Left lobe of liver (tissue), 2 donors: Measurements from ENCODE around the gene SLTM. TPM values are rescaled to one million over a fixed set of nuclear protein-coding genes. Genes with fewer than 3 reads are reported as not detected.
"Not testable (repeated sequence)": the region's sequence is repeated elsewhere in the genome, so short reads cannot be mapped to it uniquely, and the experiment has no call there.

Experiments used
- ATAC-seq: fragments of 200-7000 bp; cut with Tn5 transposase; one replicate; pipeline ENCODE4 v1.9.1; 2020; ENCODE audit warnings: mild to moderate bottlenecking, moderate library complexity
- DNase-seq: peaks from one replicate; pipeline ENCODE4 v3.0.0-alpha.2; 2020; ENCODE audit warnings: low spot score
- total RNA-seq: library from RNA; stranded (reverse); gene quantifications from one replicate; pipeline ENCODE4 v1.2.1, GENCODE V29; 2021
- donor health status: DM: no; HTN: no; CAD: no; lungs with moderate emphysema.
- donor health status: DM: no; HTN: yes; CAD: no.

The SLTM gene
- total RNA-seq, result 38.7 TPM

DNA sequence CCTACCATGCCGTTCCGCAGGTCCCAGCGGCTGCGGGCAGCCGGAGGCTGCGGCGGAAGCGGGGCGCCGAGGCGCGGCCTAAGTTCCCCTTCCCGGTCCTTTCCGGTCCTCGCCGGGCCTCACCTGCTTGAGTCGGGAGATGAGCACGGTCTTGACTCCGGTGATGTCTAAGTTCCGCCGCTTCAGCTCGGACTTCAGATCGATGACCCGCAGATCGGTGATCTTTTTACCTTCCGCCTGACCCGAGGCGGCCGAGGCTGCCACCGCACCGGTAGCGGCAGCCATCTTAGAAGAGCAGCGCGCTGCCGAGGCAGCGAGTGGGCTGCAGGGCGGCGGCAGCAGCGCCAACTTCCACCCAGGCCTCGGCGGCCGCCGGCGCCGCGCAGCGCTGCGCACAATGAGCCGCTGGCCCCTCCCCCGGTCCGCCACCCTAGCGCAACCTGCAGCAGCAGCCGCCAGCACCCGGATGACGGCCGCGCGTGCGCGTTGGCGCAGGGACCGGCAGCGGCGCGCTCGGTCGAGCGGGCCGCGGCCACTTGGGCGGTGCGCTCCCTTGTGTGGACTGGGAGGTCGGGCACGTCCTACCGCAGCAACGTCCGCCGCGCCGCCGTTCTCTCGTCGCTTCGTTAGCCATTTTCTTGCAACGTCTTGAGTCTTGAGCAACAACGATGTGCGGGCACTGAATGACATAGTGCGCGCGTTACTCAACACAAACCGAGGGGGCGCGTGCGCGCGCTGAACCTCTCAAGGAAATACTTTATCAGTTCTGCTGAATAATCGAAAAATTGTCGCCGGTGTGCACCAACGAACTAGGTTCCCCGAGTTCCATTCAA is at the start of gene SLTM:
TSS of gene SLTM (minus strand) at position 399 of the 833 bp plus-strand sequence. CDS start at position 285, 114 bp downstream.
- DNase-seq (peak; percentile 94), ATAC-seq (peak; percentile 94)

- no peak for DNase-seq
- ATAC-seq, result no peak
These were observed 49.8 kb upstream of the SLTM start for GRCh38 chr15:58983261-58983660.

DNA sequence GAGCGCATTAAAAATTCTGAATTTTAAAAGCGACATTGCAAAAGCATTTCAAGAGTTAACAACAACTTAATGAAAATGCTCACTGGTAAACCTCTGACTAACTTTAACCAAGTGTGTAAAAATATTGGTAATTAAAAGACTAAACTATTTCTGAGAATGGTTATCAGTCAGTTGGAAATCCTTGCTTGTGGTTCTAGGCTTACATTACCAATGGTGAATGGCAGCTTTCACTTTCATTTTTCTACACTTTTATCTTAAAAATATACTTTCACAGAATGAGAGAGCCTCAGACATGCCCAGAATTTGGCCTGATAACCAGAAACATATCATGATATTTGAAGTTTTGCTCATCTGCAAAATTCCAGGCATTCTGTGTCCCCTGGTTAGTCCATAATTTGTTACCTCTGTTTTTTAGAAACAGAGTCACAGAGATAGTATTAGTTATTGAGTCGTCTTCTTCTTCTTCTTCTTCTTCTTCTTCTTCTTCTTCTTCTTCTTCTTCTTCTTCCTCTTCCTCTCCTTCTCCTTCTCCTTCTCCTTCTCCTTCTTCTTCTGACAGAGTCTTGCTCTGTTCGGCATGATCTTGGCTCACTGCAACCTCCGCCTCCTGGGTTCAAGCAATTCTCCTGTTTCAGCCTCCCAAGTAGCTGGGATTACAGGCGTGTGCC is 48.5 kb upstream of the SLTM start:
- DNase-seq, result no peak
- peak; percentile 43 for ATAC-seq

DNA sequence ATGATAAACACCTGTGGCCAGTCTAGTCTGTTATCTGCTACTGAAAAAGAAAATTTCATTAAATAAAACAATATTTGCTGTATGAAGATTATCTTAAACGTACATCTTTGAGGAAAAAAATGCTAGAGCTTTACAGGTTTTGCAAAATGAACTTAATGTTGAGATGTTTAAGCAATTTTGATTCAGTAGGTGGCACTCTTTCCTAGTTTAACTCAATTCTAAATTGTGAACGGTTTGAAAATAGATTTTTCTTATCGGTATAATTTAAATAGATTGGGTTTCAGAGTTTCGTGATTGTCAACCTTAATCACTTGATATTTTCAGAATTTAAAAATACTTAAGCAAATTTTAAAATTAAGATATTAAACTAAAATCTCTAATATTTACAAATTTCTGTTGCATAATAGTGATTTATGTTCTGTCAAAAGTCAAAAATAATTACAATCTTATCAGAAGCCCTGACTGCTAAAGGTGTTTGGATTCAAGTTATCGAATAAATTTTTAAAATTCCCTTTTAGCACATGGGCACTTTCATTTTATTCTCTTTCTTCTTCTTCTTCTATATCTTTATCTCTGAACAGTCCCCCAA is 47.0 kb upstream of the SLTM start:
- ATAC-seq (peak; percentile 67), DNase-seq (no peak)

DNA sequence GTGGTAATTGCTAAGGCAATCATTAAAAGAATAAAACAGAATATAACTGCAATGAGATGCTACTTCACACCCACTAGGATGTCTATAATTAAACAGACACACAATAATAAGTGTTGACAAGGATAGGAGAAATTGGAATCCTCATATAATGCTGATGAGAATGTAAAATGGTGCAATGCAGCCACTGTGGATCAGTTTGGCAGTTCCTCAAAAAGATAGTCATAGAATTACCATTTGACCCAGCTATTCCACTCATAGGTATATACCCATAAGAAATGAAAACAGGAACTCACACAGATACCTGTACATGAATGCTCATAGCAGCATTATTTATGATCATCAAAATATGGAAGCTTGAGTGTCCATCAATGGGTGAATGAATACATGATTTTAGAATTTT is 44.4 kb upstream of the SLTM start:
- no peak for DNase-seq
- ATAC-seq, result no peak

DNA sequence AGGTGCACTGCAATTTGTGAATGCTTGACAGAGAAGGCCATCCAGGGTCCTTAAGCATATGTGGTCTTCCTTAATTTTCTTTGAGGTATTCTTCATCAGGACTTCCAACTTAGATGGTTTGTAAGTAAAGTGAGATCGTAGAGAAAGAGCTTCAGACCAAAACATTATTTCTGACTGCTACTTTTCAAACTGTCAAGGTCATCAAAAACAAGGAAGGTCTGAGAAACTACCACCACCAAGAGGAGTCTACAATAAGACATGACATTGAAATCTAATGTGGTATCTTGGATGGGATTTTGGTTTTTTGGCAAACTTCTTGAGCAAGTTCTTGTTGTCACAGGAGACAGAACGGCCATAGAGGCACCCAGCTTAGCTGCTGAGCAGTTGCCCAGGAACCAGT is 34.0 kb upstream of the SLTM start:
- ATAC-seq (no peak), DNase-seq (no peak)

DNA sequence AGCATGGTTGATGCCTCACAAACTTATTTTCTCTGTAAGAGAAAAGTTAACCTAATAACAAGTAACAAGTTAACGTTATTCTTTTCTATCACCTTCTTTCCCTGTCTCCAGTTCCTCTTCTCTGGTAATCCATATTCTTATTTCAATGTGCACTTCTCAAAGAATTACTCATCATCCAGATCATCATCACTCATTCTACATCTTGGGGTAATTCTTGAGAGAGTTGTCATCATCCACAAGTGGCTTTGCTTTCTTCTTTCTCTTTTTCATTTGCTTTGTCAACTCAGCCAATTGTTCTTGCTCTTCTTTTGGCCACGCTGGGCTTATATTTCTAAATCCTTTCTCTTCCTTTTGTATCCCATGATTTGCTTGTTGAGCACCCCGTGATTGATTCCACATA is 33.2 kb upstream of the SLTM start:
- ATAC-seq (no peak), DNase-seq (no peak)

DNA sequence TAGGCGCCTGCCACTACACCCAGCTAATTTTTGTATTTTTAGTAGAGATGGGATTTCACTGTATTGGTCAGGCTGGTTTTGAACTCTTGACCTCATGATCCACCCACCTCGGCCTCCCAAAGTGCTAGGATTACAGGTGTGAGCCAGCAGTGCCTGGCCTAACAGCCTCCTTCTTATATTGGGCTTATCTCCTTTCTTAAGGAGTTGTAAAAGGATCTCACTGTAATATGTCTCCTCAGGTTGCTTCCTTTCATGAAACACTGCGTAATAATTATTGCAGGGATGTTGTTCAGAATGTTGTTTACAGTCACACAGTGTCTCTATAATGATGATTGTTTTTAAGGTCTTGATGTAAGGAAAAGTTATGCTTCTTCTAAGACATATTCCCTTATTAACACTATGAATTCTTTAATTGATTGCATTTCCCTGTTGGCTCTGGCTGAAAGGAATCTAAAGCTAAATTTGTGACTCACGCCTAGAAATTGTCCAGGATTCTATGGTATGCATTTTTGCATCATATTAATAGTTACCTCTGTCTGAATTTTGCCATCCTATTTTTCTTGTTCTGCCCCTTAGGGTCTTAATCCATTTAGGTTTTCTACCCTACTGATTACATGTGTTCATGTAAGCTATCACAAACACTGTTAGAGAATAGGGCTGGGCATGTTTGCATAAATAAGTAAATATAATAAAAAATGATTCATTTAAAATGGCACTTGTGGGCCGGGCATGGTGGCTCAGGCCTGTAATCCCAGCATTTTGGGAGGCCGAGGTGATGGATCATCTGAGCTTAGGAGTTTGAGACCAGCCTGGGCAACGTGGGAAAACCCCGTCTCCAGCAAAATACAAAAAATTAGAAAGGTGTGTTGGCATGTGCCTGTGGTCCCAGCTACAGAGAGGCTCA is 29.4 kb upstream of the SLTM start:
- ATAC-seq (no peak), DNase-seq (no peak)

DNA sequence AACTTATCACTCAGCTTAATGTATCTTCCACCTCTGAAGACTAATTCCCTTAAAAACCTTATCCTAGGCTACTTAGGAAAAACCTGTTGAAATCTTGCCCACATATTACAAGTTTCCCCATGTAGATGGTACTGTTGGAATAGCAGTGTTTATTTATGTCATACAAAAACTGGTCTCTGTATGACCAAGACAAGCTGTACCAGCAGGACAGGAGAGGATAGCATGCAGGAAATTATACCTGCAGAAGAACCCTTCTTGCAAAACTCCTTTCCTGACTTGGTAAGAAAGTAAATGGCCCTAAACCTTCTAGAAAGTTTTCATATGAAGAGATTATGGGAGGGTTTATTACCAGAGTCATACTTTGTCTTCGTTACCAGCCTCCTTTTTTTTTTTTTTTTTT is 28.7 kb upstream of the SLTM start:
- ATAC-seq, result no peak

DNA sequence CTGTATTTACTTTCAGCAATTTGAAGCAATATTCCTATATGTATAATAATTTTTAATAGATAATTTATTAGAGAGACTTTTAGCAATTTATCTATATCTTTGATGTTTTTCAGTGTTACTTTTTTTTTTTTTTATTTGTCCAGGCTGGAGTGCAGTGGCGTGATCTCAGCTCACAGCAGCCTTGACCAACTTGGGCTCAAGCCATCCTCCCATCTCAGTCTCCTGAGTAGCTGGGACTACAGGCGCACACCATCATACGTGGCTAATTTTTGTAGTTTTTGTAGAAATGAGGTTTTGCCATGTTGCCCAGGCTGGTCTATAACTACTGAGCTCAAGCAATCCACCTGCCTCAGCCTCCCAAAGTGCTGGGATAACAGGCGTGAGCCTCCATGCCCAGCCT is 25.3 kb upstream of the SLTM start:
- DNase-seq (no peak), ATAC-seq (no peak)

More for the DNA sequence above, 28.7 kb upstream of the SLTM start:
- DNase-seq, result no peak

GRCh38 chr15:58957101-58957973 is 23.9 kb upstream of the SLTM start:
- ATAC-seq, result peak; percentile 97
- no peak for DNase-seq

DNA sequence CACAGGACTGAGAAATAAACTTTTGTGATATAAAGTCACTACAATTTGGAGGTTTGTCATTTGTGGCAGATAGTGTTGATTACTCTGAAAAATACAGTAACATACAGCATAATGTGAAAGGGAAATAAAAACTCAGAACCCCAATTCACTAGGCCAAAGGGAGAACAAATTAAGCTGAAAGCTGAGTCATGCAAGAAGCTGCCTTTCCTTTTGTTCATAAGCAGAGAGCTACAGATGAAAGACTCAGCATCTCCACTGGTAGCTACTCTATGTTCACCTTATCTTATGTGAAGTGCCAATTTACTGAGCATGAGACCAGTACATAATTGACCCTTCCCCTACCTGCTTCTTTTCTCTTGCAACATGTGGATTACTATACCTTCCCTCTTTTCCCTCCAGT is 19.3 kb upstream of the SLTM start:
- ATAC-seq (no peak), DNase-seq (no peak)

DNA sequence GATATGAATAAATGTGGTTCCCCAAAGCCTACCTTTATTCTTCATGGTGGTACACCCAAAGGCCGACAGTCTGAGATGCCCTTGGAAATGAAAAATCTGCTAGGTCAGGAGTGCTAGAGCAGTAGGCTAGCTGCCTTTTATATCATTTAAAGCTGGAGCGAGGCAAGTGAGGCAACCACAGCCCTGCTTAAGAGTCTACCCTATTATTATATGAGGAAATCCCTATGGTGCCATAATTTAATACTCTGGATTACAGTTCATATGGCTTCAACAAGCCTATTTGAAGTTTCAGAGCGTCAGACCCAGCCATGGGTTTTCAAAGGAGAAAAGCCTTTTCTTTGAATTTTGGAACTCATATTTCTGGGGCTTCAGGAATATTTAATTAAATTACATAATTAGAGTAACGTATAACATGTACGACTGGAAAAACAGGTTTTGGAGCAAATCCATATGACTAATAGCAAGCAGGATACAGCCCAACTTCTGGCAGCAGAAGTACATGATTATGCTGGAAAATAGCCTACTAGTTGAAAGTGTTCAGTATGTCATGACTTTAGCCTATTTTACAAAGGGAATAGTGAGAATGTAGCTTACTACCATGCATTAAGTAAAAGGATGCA is 18.0 kb upstream of the SLTM start:
- no peak for DNase-seq
- ATAC-seq, result no peak

DNA sequence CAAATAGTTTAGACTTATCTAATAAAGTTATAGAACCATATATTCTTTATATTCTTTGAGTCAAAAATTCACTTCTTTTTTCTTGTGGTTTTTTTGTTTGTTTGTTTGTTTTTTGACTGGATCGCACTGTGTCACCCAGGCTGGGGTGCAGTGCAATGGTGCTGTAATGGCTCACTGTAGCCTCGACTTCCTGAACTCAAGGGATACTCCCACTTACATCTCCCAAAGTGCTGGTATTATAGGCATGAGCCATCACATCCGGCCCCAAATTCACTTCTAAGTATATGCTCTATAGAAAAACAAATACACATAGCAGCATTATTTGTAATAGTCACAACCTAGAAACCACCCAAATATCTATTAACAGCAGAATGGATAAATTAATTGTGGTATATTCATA is 13.7 kb upstream of the SLTM start:
- DNase-seq, result no peak
- no peak for ATAC-seq

GRCh38 chr15:58934974-58935373 is 1.5 kb upstream of the SLTM start:
- ATAC-seq, DNase-seq: not testable (repeated sequence)

DNA sequence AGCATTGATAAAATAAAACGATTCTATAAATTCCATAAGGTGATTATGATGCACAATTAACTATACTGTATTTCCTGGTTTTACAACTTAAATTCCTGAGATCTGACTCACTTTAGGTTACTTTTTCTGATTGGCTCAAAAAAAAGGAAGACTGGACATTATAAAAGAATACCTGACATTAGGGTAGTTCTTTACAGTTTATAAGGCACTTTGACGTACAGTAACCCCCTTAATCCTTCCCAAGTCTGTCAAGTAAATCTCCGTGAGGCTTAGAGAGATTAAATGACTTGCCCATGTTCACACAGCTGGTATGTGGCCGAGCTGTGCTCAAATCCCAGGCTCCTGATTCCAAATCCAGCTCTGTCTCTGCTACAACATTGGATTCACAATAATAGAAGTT is 1.0 kb upstream of the SLTM start:
- ATAC-seq (no peak), DNase-seq (no peak)

- no peak for DNase-seq
- peak; percentile 25 for ATAC-seq
These were observed 602 bp upstream of the SLTM start for GRCh38 chr15:58934114-58934447.

DNA sequence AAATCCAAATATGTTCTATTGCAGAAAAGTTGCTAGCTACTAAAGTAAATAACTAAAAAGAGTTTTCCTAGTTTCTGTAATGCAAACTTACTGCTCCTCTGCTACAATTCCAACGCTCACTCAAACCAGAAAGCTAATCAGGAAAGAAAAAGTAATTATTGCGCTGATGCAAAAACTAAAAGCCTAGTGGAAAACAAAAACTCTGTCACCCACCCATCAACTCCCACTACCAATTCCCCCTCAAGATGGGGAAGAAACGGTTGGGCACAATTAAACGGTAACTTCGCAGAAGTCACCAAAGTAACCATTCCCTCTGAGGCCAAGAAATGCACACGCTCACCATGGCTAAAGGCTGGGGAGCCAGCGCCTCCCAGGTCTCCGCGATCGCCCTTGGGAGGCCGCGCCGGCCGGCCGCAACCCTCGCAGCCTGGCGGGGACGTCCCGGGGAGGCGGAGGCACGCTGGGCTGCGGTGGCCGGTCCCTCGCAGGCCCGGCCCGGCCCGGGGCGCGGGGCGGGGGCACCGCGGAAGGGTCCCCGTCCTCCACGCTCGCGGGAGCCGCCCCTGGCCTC is 684 bp downstream of the SLTM start:
- ATAC-seq (peak; percentile 65), DNase-seq (no peak)

- DNase-seq, result no peak
- peak; percentile 8 for ATAC-seq
These were observed 1.4 kb downstream of the SLTM start for GRCh38 chr15:58931987-58932588.
